K562 (cell line): Measurements from ENCODE around the gene CEBPE. TPM values are rescaled to one million over a fixed set of nuclear protein-coding genes. Genes with fewer than 3 reads are reported as not detected.

Experiments
- CEBPZ ChIP-seq: fragments of 150-350 bp; IDR thresholded peaks from 2 replicates; pipeline ENCODE4 v1.6.1; 2014; ENCODE audit warnings: low read depth, mild to moderate bottlenecking, low read length, borderline replicate concordance
- CXXC5 ChIP-seq: fragments of 250-450 bp; sonication (Bioruptor Pico); IDR thresholded peaks from 2 replicates; pipeline ENCODE4 v1.8.0; 2022; ENCODE audit warnings: inconsistent platforms, mild to moderate bottlenecking, moderate library complexity
- E2F3 ChIP-seq: fragments of 250-450 bp; sonication (Bioruptor Pico); IDR thresholded peaks from 2 replicates; pipeline ENCODE4 v1.4.0; 2020; ENCODE audit warnings: mild to moderate bottlenecking
- ESRRA ChIP-seq: fragments of 450-650 bp; IDR thresholded peaks from 2 replicates; pipeline ENCODE4 v1.6.1; 2014; ENCODE audit warnings: low read depth, mild to moderate bottlenecking, moderate library complexity, borderline replicate concordance
- ESRRB ChIP-seq: fragments of 250-450 bp; sonication (Bioruptor Pico); IDR thresholded peaks from 2 replicates; pipeline ENCODE4 v1.5.0; 2020; ENCODE audit warnings: mild to moderate bottlenecking, moderate library complexity, borderline replicate concordance
- HES1 ChIP-seq: fragments of 450-650 bp; IDR thresholded peaks from 2 replicates; pipeline ENCODE4 v1.6.1; 2016; ENCODE audit warnings: low read depth, mild to moderate bottlenecking, moderate library complexity
- HEY1 ChIP-seq: fragments of 250-450 bp; sonication (Bioruptor Pico); IDR thresholded peaks from 2 replicates; pipeline ENCODE4 v1.5.0; 2020; ENCODE audit warnings: mild to moderate bottlenecking, moderate library complexity, borderline replicate concordance
- JUN ChIP-seq, 2 experiments: sonication (generic) in 1 of 2; formaldehyde crosslinking in 1 of 2; IDR thresholded peaks; 2 replicates each; pipeline versions ENCODE4 v1.6.1 to v1.8.0; 2012 to 2022; ENCODE audit warnings: borderline replicate concordance in 2 of 2, mild to moderate bottlenecking in 2 of 2, improper control_type of control experiment in 1 of 2, low read depth in 1 of 2, low read length in 1 of 2, missing genetic modification reagents in 1 of 2
- MTA1 ChIP-seq: fragments of 450-650 bp; IDR thresholded peaks from 2 replicates; pipeline ENCODE4 v1.6.1; 2017; ENCODE audit warnings: borderline replicate concordance
- NCOA1 ChIP-seq: fragments of 450-650 bp; IDR thresholded peaks from 2 replicates; pipeline ENCODE4 v1.6.1; 2016; ENCODE audit warnings: low read depth
- PRMT5 ChIP-seq: sonication (generic); formaldehyde crosslinking; IDR thresholded peaks from 2 replicates; pipeline ENCODE4 v1.5.0; 2020; ENCODE audit warnings: missing genetic modification reagents
- SIRT6 ChIP-seq: IDR thresholded peaks from one replicate; pipeline ENCODE4 v1.6.1; 2012; ENCODE audit warnings: low read depth, mild to moderate bottlenecking, control low read depth, inconsistent platforms, low read length, moderate library complexity
- SLC30A9 ChIP-seq: fragments of 250-450 bp; sonication (Bioruptor Pico); IDR thresholded peaks from 2 replicates; pipeline ENCODE4 v1.8.0; 2022; ENCODE audit warnings: mild to moderate bottlenecking, moderate library complexity
- SRSF1 ChIP-seq: fragments of 200-400 bp; formaldehyde crosslinking; IDR thresholded peaks from 2 replicates; pipeline ENCODE4 v1.6.1; 2017; ENCODE audit warnings: mild to moderate bottlenecking, low read depth, low read length, moderate library complexity
- TAF9B ChIP-seq: fragments of 450-650 bp; IDR thresholded peaks from 2 replicates; pipeline ENCODE4 v1.6.1; 2018; ENCODE audit warnings: mild to moderate bottlenecking; ENCODE audit not compliant: partially characterized antibody
- ZNF384 ChIP-seq: IDR thresholded peaks from 2 replicates; pipeline ENCODE4 v1.6.1; 2012; ENCODE audit warnings: low read depth, low read length, improper control_type of control experiment
- ZNF583 ChIP-seq: fragments of 250-450 bp; sonication (Bioruptor Pico); IDR thresholded peaks from 2 replicates; pipeline ENCODE4 v1.4.0; 2020
- polyA plus RNA-seq, 8 experiments: library from polyadenylated mRNA; depleted of rRNA in 4 of 8; stranded (reverse) in 5 of 8; unstranded in 3 of 8; fragments of >200 nt; fragmentation: Nextera tagmentation in 2 of 8; fragmentation: Illumina TruSeq in 1 of 8; extraction: Ambion mirVana in 2 of 8; extraction: Trizol in 1 of 8; gene quantifications; 2 replicates each; pipeline versions ENCODE4 v1.2.1 to v1.2.3, GENCODE V29; 2011 to 2014; ENCODE audit warnings: inconsistent platforms in 1 of 8, missing spikeins in 1 of 8
- total RNA-seq, 7 experiments: library from RNA; depleted of rRNA in 6 of 7; stranded (reverse); fragments of >200 nt in 6 of 7; fragmentation: Illumina TruSeq in 2 of 7; extraction: Trizol in 2 of 7; gene quantifications; 2 replicates each; pipeline versions ENCODE4 v1.2.1 to v1.2.3, GENCODE V29; 2011 to 2021; ENCODE audit warnings: low replicate concordance in 1 of 7
- TF ChIP-seq, protein P1 (sequence below): sonication (generic); formaldehyde crosslinking; IDR thresholded peaks from 2 replicates; pipeline ENCODE4 v1.8.0; 2023; ENCODE audit warnings: mild to moderate bottlenecking, missing genetic modification reagents
- TF ChIP-seq, protein P2 (sequence below): sonication (generic); formaldehyde crosslinking; IDR thresholded peaks from 2 replicates; pipeline ENCODE4 v1.8.0; 2022; ENCODE audit warnings: mild to moderate bottlenecking, missing genetic modification reagents

The CEBPE gene
- total and polyA plus RNA-seq, 9 of the 15 experiments (the other 6 are each of a cell fraction or from before 2014, with no cell fraction given) = 0.09 to 0.15 (median 0.13) TPM; not detected in 6

- peak; percentile 74; the same call in 1 of the 2 replicates for TF ChIP-seq ZNF583 (CRISPR knock-in tag)
- no peak for TF ChIP-seq PRMT5 (CRISPR knock-in tag)
- peak; percentile 91 for TF ChIP-seq JUN (IDR thresholded peaks at IDR 0.05; ENCODE audit: borderline replicate concordance, low read depth, low read length)
- TF ChIP-seq JUN (CRISPR knock-in tag; IDR thresholded peaks at IDR 0.05; ENCODE audit: borderline replicate concordance) = no peak
- TF ChIP-seq ESRRA = peak; percentile 48; the same call in 1 of the 2 replicates
- no peak for TF ChIP-seq SLC30A9 (CRISPR knock-in tag)
- TF ChIP-seq HES1 = no peak
- TF ChIP-seq E2F3 (CRISPR knock-in tag) = no peak
- peak; percentile 53 for TF ChIP-seq CXXC5 (CRISPR knock-in tag)
- no peak for TF ChIP-seq HEY1 (CRISPR knock-in tag)
- no peak for TF ChIP-seq CEBPZ
- no peak for TF ChIP-seq ZNF384
- TF ChIP-seq, protein P1, sequence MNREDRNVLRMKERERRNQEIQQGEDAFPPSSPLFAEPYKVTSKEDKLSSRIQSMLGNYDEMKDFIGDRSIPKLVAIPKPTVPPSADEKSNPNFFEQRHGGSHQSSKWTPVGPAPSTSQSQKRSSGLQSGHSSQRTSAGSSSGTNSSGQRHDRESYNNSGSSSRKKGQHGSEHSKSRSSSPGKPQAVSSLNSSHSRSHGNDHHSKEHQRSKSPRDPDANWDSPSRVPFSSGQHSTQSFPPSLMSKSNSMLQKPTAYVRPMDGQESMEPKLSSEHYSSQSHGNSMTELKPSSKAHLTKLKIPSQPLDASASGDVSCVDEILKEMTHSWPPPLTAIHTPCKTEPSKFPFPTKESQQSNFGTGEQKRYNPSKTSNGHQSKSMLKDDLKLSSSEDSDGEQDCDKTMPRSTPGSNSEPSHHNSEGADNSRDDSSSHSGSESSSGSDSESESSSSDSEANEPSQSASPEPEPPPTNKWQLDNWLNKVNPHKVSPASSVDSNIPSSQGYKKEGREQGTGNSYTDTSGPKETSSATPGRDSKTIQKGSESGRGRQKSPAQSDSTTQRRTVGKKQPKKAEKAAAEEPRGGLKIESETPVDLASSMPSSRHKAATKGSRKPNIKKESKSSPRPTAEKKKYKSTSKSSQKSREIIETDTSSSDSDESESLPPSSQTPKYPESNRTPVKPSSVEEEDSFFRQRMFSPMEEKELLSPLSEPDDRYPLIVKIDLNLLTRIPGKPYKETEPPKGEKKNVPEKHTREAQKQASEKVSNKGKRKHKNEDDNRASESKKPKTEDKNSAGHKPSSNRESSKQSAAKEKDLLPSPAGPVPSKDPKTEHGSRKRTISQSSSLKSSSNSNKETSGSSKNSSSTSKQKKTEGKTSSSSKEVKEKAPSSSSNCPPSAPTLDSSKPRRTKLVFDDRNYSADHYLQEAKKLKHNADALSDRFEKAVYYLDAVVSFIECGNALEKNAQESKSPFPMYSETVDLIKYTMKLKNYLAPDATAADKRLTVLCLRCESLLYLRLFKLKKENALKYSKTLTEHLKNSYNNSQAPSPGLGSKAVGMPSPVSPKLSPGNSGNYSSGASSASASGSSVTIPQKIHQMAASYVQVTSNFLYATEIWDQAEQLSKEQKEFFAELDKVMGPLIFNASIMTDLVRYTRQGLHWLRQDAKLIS (CRISPR knock-in tag) = no peak
- TF ChIP-seq TAF9B = peak; percentile 81
- TF ChIP-seq MTA1 = no peak
- no peak for TF ChIP-seq SIRT6
- TF ChIP-seq NCOA1 = no peak
- TF ChIP-seq ESRRB (CRISPR knock-in tag) = no peak
- TF ChIP-seq SRSF1 = no peak
- TF ChIP-seq, protein P2, sequence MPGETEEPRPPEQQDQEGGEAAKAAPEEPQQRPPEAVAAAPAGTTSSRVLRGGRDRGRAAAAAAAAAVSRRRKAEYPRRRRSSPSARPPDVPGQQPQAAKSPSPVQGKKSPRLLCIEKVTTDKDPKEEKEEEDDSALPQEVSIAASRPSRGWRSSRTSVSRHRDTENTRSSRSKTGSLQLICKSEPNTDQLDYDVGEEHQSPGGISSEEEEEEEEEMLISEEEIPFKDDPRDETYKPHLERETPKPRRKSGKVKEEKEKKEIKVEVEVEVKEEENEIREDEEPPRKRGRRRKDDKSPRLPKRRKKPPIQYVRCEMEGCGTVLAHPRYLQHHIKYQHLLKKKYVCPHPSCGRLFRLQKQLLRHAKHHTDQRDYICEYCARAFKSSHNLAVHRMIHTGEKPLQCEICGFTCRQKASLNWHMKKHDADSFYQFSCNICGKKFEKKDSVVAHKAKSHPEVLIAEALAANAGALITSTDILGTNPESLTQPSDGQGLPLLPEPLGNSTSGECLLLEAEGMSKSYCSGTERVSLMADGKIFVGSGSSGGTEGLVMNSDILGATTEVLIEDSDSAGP (CRISPR knock-in tag) = no peak
These were observed 40.4 kb downstream of the CEBPE start (continued) for GRCh38 chr14:23078692-23079116.
